WI38 (cell line): ENCODE measurements around the gene GNAZ.

ENCODE experiments used
- H3K4me3 ChIP-seq: 2 replicates; pipeline ENCODE4 v1.5.1; 2011; ENCODE audit warnings: low read depth, mild to moderate bottlenecking, control low read depth, low read length
- CTCF ChIP-seq: IDR thresholded peaks from 2 replicates; pipeline ENCODE4 v1.5.1; 2012; ENCODE audit warnings: low read depth, mild to moderate bottlenecking, control low read depth, low read length

The GNAZ gene

GRCh38 chr22:23166042-23166831, 95.9 kb downstream of the GNAZ start:
- TF ChIP-seq CTCF: no peak
- H3K4me3 ChIP-seq: no peak overlapping the region

- no peak overlapping the region for H3K4me3 ChIP-seq
- TF ChIP-seq CTCF: no peak
These were observed 96.7 kb downstream of the GNAZ start for GRCh38 chr22:23166841-23167616.

- TF ChIP-seq CTCF: no peak
- no peak overlapping the region for H3K4me3 ChIP-seq
These were observed 98.2 kb downstream of the GNAZ start for GRCh38 chr22:23168391-23169042.

- TF ChIP-seq CTCF: no peak
- H3K4me3 ChIP-seq: no peak overlapping the region
These were observed 98.7 kb downstream of the GNAZ start for GRCh38 chr22:23169043-23169406.
